ENCODE measurements around the gene ZBTB6. TPM values are rescaled to one million over a fixed set of nuclear protein-coding genes. Genes with fewer than 3 reads are reported as not detected.

Gene ZBTB6, protein sequence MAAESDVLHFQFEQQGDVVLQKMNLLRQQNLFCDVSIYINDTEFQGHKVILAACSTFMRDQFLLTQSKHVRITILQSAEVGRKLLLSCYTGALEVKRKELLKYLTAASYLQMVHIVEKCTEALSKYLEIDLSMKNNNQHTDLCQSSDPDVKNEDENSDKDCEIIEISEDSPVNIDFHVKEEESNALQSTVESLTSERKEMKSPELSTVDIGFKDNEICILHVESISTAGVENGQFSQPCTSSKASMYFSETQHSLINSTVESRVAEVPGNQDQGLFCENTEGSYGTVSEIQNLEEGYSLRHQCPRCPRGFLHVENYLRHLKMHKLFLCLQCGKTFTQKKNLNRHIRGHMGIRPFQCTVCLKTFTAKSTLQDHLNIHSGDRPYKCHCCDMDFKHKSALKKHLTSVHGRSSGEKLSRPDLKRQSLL
- 4.2 and 10.4 TPM in 2 replicates for total RNA-seq (2014; rRNA removed; shearing (Covaris generic))

DNA sequence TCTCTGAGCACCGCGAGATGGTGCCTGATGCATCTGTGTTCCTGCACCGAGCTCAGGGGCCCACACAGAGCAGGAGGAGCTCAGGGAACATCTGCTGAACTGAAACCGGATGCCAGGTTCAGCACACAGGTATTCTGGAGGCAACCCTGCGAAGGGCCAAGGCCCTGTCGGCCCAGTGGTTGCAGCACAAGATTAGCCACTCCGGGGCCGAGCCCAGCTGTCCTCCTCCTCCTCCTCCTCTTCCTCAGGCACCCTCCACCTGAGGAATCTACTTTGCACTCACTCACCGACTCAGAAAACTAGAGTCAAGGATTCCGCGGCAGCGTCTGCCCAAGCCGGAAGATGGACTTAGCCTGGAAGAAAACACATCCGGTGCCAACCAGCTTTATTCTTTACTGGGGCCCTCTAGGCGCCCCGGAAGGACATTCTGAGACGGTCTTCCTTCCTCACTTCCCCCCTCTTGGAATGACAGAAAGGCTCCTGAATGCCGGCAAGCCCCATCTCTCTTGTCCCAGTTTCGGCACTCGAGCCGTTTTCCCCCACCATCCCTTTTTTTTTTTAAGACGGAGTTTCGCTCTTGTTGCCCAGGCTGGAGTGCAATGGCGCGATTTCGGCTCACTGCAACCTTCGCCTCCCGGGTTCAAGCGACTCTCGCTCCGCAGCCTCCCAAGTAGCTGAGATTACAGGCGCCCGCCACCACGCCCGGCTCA, at the start of gene ZBTB6:
Gene ZBTB6, minus strand, starts transcription at position 360 of the 710 bp plus-strand sequence. CDS start 1,251 bp downstream, outside the sequence.
- DNase-seq (ENCODE audit: low spot score), result peak; percentile 72

GRCh38 chr9:122961139-122961538, 48.0 kb upstream of the ZBTB6 start:
- no peak for DNase-seq (ENCODE audit: low spot score)

DNA sequence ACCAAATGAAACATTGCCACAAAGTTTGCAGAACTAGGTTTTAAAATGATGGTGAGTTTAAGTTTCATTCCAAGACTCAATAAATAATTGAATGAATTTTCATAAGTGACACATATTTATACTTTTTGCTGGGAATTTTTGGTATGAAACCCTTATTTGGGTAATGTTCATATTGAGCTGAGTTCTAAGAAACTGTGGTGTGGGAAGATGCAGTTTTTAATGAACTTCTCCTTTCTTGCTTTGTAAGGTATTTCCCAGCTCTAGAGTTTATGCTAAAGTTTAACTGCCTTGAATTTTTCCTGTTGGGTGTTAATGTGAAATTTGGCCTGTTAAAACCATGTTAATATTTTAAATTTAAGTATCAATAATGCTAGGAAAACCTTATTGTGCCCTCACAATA, 42.8 kb upstream of the ZBTB6 start:
- no peak for DNase-seq (ENCODE audit: low spot score)

DNA sequence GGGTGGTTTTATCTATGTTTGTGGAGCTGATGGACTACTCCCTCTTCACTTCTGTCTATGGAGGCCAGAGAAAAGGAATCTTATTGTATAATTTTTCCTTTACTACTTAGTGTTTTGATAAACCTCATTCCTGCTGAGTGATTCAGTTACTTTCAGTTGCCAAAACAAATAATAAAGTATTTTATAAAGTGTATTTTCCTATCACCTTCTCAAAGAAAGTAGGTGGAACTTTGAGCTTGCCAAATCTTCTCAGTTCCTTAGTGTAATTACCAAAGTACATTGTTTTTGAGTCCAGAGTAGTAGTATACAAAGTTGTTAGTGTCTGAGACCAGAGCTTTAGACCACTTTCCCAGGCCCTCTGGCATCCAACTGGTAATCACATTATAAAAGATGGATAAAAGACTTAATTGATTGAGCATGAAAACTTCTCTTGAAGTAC, 41.1 kb upstream of the ZBTB6 start:
- DNase-seq (ENCODE audit: low spot score), result no peak

GRCh38 chr9:122951056-122951455, 37.9 kb upstream of the ZBTB6 start:
- DNase-seq (ENCODE audit: low spot score), result no peak

DNA sequence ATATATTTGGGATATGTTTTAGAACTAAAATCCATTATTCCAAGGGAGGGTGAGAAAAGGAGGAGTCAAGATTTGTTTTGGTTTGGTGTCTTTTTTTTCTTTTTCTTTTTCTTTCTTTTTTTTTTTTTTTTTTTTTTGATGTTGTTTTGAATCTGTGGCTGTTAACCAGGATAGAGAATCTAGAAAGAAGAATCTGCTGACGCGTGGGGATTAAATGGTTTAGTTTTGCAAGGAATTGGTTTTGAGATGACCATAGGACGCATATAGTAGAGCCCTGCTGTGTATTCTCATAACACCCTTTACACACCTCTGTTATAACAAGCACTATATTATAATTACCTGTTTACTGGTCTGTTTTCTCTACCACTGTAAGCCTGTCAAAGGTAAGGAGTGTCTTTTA, 37.1 kb upstream of the ZBTB6 start:
- no peak for DNase-seq (ENCODE audit: low spot score)

- no peak for DNase-seq (ENCODE audit: low spot score)
These were observed 36.6 kb upstream of the ZBTB6 start for GRCh38 chr9:122949696-122950095.

DNA sequence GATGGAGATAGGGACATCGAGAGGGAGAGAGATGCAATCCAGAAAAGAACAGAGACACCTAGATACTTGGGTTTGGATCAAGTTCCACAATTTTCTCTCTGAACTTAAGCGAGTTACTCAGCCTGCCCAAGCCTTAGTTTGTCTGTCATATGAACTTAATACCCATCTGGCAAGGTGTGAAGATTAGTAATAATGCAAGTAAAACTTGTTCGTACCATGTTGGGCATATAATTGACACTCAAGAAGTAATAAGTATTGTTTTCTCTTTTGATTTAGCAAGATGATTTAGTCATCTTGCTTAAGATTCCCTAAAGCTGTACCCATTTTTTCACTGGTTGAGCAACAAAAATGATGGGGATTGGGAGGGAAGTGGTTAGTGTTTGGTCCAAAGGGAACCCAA, 35.2 kb upstream of the ZBTB6 start:
- no peak for DNase-seq (ENCODE audit: low spot score)

GRCh38 chr9:122946461-122947005, 33.4 kb upstream of the ZBTB6 start:
- no peak for DNase-seq (ENCODE audit: low spot score)

- no peak for DNase-seq (ENCODE audit: low spot score)
These were observed 32.1 kb upstream of the ZBTB6 start for GRCh38 chr9:122944960-122945888.

DNA sequence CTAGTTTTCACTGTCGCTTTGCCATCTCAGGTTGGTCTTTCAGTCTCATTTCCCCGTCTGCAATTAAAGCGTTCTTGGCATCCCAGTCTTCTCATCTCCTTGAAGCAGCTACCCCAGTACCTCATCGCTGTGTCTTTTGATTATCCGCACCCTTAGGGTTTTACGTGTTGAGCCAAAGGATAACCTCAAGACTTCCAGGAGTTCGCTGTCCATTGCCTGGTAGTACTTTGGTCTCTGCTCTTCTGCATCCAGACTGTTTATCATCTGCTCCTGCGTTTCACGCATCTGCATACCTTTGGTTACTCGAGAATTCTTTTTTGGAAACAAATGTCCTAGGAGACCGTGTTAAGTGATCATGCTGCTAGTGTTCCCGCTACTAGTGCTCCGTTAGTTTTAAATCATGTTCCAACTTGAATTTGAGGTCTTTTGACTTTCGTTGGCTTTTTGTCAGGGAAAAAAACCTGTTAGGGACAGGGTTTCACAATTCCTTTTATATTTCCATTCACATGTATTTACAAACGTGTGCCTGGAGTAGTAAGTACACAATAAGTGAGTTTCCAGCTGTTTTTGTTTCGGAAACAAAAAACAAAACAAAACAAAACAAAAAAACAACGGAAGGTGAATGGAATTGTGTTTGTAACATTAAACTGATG, 28.6 kb upstream of the ZBTB6 start:
- DNase-seq (ENCODE audit: low spot score), result peak; percentile 8

DNA sequence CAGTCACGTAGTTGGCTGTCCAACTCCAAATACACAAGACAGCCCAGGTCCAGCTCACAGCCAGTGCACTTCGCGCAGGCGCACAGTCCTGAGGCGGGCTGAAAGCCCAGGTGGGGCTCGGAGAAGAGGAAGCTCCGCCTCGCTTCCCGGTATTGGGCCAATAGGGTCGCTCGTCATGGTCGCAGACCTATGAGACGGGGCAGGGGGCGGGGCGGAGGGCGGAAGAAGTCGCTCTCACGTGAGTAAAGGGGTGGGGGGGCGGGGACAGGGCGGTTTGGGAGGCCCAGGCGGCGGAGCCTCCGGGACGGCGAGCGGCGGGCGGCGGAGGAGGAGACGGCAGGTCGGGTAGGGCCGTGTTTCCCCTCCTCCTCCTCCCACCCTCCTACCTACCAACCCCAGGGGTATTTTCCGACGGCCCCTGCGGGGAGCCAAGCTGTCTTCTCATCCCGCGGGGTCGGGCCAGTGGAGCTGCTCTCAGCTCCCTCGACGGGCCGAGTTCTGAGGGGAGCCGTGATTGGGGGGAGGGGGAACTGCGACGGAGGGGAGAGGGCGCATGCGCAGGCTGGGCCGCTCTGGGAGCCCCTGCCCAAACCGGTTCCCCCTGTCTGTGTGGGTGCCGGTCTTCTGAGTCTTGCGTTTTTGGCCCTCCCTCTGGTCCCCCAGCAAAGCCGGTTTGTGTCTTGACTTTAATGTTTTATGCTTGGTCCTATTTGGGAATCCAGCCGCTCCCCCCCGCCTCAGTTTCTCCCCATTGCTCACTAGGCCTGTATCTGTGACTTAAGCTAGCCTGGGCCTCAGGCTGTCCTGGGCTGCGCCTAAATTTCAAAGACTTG, 27.8 kb upstream of the ZBTB6 start, which contains the start of gene RABGAP1:
Gene RABGAP1, plus strand, starts transcription at position 272 of the 833 bp plus-strand sequence. CDS start 16,040 bp downstream, outside the sequence.
- DNase-seq (ENCODE audit: low spot score), result peak; percentile 97

DNA sequence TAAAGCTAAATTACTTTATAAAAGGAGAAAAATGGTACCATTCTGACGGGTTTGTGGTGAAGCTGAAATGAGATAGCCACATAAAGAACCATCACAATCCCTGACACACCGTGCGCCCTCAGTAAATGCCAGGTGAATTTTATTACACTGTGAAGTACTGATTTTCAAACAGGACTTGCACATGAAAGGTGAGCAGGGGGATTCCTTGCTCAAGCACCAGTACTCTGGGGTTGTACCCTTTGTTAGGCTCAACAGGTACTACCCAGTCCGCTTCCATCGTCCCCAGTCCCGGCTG, 27.3 kb upstream of the ZBTB6 start:
- no peak for DNase-seq (ENCODE audit: low spot score)

- DNase-seq (ENCODE audit: low spot score), result no peak
These were observed 26.5 kb upstream of the ZBTB6 start for GRCh38 chr9:122939601-122940000.

- DNase-seq (ENCODE audit: low spot score), result no peak
These were observed 23.8 kb upstream of the ZBTB6 start for GRCh38 chr9:122936883-122937282.

DNA sequence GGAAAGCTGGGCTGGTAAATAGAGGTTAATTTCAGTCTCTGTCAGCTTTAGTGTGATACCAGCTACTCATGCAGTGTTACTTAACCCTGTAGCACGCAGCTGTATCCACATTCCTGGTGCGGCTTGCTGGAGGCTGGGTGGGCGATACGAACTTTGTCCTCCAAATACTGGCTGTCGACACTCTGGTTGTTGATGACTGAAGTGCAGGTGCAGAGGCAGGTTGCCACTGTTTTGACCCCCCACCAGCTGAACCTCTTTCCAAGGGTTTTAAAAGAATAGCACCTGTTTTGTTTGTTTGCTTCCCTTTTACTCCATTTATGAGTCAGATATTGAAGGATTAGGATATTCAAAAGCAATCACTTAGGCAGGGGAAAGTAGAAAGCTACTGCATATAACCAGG, 23.3 kb upstream of the ZBTB6 start:
- no peak for DNase-seq (ENCODE audit: low spot score)

DNA sequence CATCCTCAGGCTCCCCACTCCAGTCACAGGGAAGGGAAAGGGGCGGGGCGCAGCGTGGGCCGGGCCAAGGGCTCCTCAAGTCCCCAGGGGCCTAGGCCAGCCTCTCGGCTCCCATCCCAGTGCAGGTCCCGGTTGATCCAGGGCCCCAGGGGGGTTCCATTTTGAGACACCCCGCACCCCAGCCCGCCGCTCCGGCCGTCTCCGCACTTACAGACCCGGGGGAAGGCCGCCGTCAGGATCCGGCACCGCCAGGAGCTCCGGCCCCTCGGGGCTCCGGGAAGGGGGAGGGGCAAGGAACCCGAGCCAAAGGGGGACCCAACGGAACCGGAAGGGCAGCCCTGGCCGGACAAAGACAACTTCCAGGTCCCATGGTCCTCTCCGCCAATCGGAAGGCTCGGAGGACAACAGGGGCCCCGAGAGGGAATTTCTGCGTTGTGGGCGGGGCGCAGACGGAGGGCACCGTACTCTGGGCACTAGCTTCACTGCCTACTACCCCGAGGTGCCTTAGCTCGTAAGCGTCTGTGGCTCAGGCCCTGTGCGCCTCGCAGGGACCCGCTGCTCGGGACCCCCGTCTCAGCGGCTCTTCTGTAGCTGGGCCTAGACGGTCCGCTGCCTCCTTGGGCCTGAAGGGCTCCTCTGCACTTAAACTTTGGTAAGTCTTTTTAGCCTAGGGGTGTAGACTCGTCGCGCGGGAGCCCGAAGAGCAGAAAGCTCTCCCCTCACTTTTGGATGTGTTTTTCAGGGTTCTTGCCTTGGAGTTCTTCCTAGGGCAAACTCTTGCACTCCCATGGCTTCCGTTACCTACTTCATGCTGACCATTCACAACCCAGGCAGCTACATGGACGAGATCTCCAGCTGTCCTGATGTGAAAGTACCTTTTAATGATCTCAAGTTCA, 18.4 kb upstream of the ZBTB6 start, which contains the start of gene ZBTB26:
Gene ZBTB26, minus strand, starts transcription at position 287 of the 896 bp plus-strand sequence. CDS start 11,578 bp downstream, outside the sequence.
- peak; percentile 90 for DNase-seq (ENCODE audit: low spot score)

- DNase-seq (ENCODE audit: low spot score), result no peak
These were observed 17.6 kb upstream of the ZBTB6 start for GRCh38 chr9:122930541-122931225.
